ENCODE data around the gene PAK5.

Gene PAK5

DNA sequence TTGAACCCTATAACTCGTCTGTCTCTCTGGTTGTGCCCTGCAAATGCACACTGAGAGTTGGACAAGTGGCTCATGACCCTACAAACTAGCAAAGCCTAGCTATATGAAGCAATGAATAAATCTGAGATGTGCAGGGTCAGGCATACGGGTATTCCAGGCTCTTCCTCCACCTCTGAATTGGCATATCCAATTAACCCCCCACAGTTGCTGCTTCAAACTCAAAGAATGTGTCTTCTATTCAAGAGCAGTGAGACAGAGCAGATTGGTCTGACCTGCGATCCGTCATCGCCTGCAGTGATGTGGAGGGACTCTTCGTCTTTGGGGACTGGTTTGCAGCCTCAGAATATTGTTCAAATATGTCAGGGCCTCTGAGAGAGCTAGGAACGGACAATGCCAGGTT is 264.7 kb downstream of the PAK5 start:
- no peak for DNase-seq

DNA sequence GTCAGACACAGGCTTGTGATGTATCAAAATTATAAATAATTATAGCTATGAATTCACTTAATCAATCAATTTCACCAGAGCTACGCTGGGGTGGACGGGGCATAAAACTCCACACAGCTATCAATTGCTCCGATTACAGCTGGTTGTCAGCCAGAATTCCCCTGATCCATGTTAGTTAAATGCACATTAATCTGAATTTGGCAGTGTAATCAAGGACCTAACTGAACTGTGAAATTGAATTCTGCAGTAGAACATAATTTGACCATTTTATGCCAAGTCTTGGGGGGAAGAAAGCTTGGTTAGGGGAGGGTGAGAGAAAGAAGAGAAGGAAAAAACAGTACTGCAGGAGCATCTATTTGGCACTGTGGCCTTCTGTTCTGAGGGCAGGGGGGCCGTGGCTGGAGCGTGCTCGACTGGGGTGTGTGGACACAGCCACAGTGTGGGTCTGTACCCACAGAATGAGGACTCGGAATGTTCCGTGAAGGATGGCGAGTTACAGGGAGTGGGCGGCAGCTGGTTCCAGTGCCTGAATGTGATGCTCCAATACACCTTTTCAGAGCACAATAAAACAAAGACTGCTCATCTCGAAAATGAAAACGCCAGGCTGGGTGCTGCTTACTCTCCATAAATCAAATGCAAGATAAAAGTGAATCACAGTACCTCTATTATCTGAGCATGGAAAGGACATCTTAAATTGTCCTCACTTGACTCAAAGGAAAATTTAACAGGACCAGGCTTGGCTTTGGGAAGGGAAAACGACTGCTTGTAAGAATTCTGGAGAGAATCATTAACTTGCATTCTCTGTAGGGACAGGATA is 265.3 kb downstream of the PAK5 start:
- no peak for DNase-seq

DNA sequence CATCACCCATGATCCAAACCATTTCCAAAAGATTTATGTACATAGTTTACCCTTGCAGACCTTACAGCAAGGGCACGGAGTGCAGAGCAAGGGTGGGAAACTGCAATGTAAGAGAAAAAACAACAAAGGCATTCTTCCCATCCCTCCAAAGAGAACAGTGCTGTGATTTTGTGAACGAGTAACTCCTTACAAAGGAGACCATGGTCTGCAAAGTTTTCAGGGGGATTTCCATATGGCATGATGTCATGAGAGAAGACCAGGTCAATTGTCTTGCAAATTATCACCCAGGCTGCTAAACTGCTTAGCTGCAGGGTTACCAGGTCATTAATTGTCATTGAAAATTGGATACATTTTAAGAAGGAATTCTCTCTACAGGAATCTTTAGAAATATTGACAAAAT is 266.2 kb downstream of the PAK5 start:
- DNase-seq, result no peak

DNA sequence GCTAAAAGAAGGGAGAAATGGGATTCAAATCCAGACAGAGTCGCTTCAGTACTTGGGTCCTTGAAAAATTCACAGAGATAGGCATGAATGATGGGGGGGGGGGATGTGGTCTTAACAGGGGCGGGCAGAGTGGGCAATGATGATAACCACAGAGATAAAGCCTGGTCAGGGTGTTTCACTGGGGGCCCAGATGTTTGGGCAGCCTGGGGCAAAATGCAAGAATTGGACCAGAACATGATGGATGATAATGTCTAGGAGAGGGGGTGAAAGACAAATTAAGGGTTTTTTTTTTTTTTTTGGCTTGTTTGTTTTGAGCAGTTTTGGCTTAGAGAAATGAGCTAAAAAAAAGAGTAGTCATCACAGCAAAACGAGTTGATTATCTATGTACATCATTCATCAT is 267.1 kb downstream of the PAK5 start:
- DNase-seq, result no peak

DNA sequence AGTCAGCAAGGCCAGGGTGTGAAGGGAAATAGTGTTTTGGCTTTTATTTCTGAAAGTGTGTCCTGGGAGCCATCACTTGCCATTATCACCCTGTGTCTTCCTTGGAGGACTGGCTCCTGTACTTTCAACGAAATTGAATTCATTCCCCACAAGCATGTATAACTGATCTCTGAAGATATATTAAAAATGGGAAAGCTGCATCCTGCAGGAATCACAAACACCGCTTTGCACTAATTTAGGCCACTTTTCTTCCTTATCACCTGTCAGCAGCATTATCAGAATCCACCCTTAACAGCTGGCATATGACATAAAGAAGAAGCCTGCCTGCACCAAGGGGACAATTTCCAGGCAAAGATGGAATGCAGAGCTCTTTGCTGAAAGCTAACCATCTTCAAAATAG is 268.3 kb downstream of the PAK5 start:
- no peak for DNase-seq

DNA sequence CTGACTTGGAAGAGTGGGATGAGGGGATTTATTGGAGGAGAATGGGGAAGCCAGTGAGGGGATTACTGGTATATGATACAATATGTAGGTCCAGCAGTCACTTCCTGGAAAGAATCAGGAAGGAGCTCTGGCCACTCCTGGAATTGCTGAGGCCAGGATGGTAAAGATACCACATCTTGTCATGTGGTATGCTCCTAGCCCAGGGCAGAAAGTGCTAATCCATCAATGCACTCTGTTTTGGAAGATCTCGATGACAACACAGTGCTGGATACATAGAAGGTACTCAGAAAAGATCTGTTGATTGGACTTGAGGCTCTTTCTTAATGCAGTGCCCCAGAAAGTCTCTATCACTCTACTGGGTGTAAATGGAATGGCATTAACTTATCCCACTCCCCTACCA is 271.9 kb downstream of the PAK5 start:
- DNase-seq, result no peak

DNA sequence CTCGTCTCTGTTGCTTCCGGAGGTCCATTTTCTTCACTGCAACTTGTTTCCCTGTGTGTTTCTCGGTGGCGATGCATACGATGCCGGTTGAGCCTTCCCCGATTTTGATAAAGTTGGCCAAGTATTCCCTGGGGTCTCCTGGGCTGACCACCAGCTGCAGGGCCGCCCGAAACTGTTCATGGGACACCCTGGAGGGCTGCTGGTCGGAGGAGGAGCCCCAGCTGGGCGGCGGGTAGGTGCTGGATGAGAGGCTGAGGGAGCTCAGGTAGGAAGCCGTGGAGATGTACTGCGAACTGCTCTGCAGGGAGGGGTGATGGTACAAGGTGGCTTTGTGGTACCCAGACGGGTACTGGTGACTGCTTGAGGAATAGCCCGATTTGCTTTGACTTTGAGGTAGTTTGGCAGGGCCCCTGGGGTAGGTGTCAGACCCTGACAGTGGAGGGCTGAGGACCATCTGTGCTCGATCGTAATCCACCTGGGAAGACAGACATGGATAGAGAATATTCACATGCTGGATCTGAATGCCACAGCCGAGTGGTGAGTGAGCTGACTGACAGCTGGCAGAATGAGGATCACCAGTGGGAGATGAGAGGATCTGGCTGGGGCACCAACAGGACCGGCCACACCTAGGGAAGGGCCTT is 272.8 kb downstream of the PAK5 start:
- no peak for DNase-seq

DNA sequence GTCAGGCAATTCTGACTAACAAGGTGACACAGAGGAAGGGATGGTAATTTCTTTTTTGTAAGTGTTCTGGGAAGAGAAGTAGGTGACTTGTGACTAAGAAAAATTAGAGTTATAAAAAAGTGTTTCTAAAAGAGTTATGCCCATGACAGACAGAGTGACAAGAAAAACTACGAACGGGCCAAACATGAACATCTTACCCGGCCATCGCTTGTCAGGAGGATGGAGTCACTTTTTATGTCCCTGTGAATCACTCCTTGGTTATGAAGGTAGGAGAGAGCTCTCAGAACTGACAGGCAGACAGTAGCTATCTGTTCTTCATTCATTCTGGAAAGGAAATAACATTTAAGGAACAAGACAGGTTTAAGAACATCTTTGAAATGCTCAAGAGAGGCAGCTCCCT is 281.5 kb downstream of the PAK5 start:
- no peak for DNase-seq

DNA sequence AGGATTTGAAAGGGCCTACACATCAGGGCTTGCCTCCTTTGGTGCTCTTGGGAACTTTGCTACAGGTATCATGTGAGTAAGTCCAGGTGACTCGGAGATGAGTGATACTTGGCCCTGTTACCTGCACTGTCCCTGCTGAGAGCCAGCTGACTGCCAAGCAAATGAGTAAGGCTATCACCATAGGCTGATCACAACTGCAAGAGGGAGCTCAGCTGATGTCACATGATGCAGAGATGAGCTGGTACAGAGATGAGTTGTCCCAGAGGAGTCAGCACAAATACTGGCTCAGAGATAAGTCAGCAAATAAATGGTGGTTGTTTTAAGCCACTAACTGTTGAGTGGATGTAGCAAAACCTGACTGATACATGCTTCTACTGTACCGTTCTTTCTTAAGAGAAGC is 283.1 kb downstream of the PAK5 start:
- DNase-seq, result no peak

DNA sequence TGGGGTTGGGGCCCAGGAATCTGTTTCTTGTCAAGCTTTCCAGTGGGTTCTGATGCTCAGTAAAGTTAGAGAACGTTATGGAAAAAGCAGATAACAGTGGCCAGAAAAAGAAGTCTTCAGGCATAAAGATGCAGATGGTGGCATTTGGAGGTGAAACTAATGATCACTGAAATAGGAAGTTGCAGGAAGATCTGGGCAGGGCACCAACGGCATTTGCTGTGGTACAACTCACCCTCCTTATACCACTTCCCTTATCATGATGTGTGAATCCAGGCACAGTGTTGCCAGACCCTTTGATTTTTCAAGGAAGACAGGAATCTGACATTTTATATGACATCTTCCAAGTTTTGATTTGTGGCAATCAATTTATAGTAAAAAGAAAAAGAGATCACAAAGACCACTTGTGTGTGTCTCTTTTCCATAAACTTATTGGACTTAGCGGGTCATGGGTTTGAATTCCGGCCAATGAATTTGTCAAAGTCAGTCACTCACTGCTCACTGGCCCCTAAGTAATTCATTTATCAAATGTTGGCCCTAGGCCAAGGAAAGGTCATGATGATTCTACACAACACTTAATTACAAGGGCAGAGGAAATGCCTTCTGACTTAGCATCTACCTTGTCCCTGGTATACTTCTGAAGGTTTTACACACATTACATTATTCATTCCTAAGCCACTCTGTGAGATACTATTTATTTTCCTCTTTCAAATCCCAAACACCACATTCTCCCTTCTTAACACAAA is 286.9 kb downstream of the PAK5 start:
- DNase-seq, result no peak

DNA sequence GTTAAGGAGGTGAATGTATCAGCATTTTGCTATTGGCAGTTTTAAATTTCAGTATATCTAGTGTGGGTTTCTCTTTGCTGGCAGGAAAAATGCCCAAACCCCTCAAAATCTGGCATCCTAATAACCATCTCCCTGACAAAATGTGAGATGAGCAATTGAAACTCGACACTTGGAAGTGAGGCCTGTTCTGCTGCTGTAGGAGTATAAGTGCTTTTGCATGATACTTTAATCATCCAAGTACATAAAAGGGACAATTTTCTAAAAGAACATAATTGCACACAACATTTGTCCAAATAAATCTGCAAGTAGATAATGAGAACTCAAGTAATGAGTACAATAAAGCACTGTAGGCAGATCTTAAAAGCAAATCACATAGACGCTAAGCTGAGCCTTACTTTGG is 288.0 kb downstream of the PAK5 start:
- DNase-seq, result no peak

DNA sequence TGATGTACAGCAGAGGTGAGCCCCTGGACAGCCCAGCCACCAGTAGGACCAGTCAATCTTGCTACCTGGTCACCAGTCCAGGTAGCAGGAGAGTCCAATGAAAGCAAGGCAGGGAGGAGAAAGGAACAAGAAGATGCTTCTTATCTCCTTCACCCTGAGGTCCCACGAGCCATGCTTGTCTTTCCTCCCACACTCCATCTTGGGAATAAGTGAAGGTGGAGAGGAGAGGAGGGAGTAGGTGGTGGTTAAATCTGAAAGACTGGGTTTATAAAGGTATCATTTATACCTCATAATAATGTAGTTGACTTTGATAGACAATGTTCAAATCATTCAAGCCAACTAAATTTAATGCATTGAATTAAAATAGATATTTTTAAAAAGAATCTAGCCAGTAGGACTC is 288.6 kb downstream of the PAK5 start:
- no peak for DNase-seq

DNA sequence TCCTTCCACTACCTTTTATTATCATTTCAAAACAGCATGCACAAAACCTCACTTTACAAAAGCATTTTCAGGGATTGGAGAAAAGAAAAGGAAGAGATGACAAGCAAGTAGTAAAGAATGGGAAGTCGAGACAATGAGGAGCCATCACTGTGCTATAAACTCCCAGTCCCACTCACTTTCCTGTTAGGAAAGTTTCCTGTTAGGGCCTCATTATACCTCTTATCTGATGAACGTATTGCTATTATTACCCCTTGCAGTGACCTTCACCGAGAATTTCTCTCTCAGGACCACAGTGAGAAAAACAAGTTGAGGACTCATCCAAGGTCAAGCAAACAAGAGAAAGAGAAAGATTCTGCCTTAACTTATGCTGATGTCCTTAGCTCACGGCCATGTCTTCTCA is 295.7 kb downstream of the PAK5 start:
- DNase-seq, result no peak

DNA sequence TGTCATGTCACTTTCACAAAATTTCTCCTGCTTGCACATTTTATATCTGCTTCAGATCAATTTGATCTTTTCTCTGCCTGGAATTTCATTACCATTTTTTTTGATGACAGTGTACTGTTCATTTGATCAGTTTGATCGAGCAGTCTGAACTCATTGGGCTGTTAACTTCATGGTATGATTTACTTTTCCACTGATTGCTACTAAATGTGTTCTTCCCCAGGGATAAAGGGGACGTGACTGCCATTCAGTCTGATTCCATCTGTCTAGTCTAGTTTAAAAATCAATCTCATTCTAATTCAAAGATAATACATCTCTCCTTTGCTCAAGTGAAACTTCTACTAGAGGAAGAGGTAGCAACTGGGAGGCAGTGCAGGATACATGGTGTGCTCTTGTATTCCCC is 303.4 kb downstream of the PAK5 start:
- no peak for DNase-seq

DNA sequence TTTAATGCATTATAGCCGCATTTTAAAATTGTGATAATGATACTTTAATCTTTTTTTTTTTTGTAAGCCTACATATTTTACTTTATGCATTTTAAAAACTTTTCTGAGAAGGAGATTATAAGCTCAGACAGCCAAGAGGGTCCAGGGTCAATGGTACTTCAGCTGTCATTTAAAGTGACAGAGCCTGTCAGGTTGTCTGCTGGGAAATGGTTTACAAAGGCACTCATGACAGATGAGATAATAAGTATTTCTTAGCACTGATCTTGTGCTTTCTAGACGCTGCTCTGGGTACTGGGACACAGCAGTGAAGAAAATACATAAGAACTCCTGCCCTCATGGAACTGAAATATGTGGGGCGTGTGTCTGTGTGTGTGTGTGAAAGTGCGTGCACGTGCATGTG is 304.9 kb downstream of the PAK5 start:
- no peak for DNase-seq

DNA sequence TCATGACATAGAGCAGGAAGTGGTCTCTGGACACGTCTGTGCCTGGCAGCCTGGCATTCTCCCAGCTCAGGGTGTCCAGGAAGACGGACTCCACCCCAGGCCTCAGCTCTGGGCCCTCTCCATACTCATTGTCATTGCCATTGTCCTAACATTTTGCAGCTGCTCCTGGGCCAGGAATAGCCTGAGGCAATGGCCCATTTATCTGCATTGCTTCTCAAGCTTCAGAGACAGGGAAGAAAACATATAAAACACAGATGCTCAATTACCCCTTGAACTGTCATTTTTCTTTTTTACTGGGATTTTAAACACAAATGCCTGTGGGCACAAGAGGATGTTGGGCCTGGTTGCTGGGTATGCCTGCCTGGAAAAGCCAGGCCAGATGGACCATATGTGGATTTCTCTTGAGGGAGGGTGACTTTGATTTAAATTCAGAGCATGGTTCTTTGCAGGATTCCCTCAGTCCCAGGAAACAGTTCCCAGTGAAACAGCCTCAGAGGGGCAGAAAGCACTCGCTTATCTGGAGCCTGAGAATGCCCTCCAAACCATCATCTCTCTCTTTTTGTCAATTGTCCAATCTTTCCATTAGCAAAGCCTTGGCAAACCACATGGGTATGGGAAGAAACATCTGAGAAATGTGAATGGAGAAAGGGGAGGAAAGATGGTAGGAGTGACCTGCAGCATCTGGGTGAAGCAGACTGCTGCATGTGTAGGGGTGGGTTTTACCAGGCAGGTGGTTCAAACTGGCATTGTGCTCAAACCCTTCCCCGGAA is 306.6 kb downstream of the PAK5 start:
- DNase-seq, result no peak

DNA sequence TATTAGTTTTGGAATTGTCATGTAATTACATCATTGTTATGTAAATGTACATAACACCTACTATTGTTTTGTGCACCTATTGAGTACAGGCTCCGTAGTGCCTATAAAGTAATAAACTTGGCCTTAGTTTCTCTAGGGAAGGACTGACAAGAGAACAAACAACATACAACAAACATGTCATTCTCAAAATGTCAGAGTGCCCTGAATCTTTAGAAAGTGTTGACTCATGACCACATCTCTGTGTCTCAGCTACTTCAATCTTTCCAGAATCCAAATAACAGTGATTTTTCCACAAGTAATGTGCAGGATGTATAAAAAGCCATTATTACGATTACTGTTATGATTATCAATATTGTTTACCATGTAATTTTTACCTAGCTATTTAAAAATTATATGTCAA is 307.3 kb downstream of the PAK5 start:
- DNase-seq, result no peak

DNA sequence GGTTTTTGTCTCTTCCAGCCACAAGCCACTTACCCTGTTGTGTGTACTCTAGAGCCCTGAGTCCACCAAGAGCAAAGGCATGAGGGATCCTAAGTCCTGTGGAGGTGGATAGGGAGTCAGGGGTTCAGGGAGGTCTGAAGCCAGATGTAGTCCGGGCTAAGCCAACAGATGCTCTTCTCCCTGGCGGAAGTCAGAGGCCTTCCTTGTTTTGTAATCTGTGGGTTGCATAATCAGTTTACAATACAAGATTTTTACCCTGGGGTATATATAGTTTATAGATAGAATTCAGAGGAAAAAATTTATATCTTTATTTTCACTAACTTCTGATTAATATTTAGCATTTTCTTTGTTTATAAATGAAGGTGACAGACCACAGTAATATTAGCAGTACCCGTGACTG is 315.2 kb downstream of the PAK5 start:
- no peak for DNase-seq

DNA sequence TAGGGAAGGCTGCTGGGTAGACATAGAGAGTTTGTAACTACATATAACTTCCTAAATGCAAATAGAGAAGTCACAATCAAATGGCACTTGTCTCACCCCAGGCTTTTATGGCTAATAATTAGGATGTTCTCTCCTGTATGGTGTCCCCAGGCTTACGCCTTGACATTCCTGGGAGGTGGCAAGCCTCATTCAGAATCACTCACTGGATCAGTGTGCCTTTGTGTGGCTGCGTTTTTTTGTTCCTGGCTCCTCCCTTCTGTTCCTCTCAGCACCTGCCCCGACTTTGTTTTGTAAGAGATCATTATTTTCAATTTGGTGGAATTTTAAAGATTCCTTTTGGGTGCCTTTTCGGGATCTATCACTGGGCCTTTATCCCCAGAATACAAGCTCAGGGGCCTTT is 318.8 kb downstream of the PAK5 start:
- DNase-seq, result no peak

DNA sequence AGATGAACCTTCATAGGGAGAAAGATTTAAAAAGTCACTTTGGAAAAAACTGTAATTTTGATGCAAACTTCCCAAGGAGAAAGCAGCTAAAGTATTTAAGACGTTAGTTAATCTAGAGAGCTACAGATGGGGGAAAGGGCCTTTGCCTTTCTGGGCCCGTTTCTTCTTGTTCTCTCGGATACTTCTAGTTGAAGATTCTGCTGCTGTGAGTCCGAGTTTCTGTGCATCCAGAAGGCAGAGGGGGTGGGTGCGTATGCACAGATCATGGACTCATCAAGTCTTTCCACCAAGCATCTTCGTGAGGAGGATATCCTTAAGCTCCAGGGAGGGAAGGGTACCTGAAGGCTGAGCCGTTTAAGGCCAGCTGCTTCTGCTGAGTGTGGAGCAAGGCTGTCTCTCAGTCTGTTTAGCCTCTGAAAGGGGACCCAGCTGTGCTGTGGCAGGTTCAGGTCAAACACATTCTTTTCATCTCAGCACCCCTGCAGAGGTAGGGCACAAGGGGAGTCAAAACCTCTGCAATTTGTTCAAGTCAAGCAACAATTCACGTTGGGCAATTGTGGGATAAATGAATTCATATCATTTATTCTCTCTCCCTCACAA is 320.2 kb downstream of the PAK5 start:
- no peak for DNase-seq

DNA sequence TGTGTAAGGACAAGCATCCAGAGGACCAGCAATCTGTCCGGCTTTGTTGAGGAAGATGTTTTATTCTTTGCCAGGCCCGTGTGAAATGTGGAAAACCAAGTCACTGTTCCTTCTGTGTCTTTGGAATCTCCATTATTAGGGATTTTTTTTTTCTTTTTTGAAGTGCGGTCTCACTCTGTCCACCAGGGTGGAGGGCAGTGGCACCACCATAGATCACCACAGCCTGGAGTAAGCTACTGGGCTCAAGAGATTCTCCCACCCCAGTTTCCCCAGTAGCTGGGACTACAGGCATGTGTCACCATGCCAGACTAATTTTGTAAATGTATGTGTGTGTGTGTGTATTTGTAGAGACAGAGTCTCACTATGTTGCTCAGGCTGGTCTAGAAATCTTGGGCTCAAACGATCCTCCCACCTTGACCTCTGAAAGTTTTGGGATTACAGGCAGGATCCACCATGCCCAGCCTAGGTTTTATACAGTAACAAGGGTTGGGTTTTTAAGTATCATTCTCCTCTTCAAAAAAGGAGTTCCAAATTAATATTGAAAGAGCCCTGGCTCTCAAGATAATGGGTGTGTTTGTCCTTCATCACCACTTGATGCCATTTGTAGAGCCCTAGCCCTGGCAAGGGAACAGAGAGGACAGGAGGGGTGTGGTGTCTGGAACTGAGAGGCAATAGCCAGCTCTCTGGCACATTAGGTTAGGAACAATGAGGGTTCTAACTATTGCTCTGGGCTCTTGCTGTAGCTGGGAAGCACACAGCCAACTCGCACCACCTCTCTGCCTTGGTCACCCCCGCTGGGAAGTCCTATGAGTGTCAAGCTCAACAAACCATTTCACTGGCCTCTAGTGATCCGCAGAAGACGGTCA is 321.3 kb downstream of the PAK5 start:
- DNase-seq, result no peak
